Dermis blood vessel endothelial cell (primary cell): ENCODE measurements around the gene BCL7C. TPM values are rescaled to one million over a fixed set of nuclear protein-coding genes. Genes with fewer than 3 reads are reported as not detected.
A peak's percentile ranks its signal among the peaks of the same experiment; 100 is the strongest.
"Not testable (repeated sequence)": the region's sequence is repeated elsewhere in the genome, so short reads cannot be mapped to it uniquely, and the experiment has no call there.

Experiments used
- DNase-seq: peaks from one replicate; pipeline ENCODE4 v3.0.0; 2010
- total RNA-seq: library from RNA; depleted of rRNA; stranded (reverse); fragments of >200 nt; gene quantifications from 2 replicates; pipeline ENCODE4 v1.2.3, GENCODE V29; 2014

Gene BCL7C
- total RNA-seq = 40.0 and 58.0 TPM in 2 replicates

- DNase-seq = peak; percentile 92
Measured at GRCh38 chr16:30893744-30894539, at the start of gene BCL7C. Gene BCL7C, minus strand, starts transcription at chr16:30894077. Its CDS starts 133 bp downstream, at chr16:30893944.

DNA sequence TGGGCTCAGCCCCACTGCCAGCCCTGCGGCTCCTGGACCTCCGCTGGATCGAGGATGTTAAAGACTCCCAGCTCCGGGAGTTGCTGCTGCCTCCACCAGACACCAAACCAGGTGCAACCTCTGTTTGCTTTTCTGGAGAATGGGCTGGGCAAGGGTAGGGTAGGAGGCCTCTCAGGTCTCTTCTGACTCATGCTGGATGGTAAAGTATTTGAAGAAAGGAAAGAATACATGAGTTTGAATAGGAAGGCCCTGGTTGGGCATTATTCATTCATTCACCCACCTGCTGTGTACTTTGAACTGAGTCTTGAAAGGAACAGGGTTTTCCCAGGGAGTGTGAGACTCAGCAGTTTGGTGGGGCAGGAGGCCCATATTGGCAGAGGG, 48.5 kb upstream of the BCL7C start:
- no peak for DNase-seq

- DNase-seq = peak; percentile 84
Measured at GRCh38 chr16:30941600-30942425, 47.9 kb upstream of the BCL7C start.

DNA sequence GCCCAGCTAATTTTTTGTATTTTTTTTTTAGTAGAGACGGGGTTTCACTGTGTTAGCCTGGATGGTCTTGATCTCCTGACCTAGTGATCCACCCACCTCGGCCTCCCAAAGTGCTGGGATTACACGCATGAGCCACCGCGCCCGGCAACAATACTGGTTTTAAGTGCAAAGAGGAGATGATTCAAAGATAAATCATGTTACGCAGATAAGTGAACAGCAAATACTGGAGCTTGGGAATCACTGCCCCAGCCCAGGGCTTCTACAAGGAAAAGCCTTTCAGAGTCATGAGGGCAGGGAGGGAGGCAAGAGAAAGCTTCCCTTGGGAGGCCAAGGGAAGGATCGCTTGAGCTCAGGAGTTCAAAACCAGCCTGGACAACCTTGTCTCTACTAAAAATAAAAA, 45.7 kb upstream of the BCL7C start:
- DNase-seq = not testable (repeated sequence)

GRCh38 chr16:30937692-30938091, 43.8 kb upstream of the BCL7C start:
- no peak for DNase-seq

DNA sequence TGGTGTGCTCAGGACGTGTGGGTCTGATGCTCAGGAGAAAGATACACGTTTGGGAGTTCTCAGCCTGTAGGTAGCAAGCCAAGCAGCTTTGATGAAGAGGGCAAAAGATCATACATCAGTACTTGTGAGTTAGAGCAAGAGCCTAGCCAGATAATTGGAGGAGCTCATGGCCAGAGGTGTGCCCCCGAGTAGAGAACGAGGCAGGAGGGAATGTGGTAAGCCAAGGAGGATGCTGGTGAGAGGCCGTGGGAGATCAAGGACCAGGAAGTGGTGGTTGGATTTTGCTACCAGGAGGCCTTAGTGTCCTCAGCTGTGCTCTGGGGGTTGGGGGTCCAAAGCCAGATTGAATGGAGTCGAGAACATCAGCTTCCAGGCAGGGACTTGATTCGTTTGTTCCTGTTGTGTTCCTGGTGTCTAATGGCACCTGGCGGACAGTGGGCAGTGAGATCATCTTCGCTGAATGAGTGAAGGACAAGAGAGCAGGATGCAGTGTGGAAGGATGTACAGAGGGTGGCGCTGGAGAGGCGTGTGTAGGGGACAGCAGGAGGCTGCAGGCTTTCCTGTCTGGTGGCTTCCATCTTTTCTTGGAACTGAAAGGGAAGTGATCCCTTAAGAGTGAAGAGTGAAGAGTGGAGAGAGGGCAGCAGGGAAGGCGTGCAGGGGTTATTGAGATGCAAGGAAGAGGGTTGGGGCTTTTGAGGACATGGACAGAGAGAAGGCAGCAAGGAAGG, 41.1 kb upstream of the BCL7C start:
- DNase-seq = peak; percentile 77

- no peak for DNase-seq
Measured at GRCh38 chr16:30931068-30931650, 37.3 kb upstream of the BCL7C start.

GRCh38 chr16:30930160-30930571, 36.3 kb upstream of the BCL7C start:
- DNase-seq = no peak

- DNase-seq = no peak
Measured at GRCh38 chr16:30929167-30929566, 35.3 kb upstream of the BCL7C start.

DNA sequence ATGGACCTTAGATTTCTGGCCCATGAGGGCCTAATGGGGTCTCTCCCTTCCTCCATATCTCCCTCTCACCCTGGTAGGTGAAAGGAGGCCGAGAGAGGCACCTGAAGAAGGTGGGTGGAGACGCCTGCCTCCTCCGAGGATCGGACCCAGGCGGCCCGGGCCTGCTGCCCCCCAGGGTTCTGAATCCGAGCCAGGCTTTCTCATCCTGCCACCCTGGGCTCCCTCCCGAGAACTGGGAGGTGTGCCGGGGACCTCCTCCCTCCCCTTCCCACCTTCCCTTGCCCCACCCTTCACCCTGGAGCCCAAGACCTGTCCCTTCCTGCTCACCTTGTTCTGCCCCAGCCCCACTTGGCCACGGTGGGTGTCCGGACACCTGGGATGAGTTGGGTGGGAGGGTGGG, 34.5 kb upstream of the BCL7C start:
- no peak for DNase-seq

- peak; percentile 56 for DNase-seq
Measured at GRCh38 chr16:30927789-30928378, 34.0 kb upstream of the BCL7C start.

- DNase-seq = no peak
Measured at GRCh38 chr16:30926937-30927788, 33.3 kb upstream of the BCL7C start.

- no peak for DNase-seq
Measured at GRCh38 chr16:30925995-30926811, 32.3 kb upstream of the BCL7C start.

- DNase-seq = no peak
Measured at GRCh38 chr16:30925632-30925987, 31.7 kb upstream of the BCL7C start.

- DNase-seq = no peak
Measured at GRCh38 chr16:30924913-30925631, 31.2 kb upstream of the BCL7C start.

DNA sequence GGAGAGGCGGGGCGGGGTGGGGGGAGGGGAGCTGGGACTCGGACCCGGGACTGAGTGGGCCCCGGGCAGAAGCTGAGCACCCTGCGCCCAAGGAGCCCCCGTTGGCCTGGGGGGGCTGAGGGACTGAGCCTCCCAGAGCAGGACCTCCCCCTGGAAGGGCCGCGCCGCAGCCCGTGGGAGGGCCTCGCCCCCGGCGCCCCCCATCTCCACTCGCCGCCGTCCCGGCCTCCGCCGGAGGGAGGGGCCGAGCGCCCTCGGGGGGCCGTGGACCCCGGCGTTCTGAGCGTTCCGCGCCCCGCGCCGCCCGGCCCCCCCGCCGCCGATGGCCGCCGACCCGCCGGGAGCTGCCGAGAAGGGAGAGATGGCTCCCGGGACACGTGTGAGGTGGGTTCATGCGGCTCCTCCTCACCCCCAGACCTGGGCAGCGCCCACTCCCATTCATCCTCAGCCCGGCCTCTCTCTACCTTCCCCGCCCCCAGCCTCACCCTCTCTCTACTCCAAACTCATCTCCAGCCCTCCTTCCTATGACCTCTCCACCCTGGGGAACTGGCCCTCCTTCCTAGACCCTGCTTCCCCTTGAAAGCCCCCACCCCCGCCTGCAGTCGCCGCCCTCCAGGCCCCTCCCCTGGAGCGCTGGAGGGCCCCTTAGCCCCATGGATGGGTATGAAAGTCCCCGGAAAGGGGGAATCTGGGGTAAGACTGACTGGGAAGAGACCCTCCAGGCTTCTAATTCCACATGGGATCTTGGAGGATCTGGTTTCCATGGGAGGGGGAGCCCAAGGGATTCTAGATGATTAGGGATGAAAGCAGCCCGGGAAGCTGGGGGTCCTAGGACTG, 30.4 kb upstream of the BCL7C start:
- no peak for DNase-seq

DNA sequence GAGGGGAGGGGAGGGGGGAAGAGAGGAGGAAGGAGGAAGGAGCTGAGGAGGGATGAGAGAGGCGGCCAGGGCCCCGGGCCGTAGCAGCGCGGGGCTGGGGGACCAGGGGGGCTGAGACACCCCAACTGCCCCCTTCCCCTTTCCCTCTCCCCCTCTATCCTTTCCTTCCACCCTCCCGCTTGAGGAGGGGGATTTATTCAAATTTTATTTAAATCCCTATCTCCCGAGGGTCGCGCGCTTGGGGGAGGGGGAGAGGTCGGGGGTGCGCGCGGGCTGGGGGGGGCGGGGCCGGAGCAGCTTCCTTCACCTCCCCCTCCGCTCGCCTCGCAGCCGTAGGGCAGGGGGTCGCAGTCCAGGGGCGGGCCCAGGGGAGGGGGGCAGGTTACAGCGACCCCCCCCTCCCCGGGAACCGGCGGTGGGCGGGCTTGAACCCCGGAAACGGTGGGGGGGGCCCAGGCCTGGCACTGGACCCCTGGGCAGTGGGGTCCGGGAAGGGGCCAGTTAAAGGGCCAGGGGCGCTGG, 29.7 kb upstream of the BCL7C start, which contains the start of gene FBXL19:
TSS of gene FBXL19 (plus strand) at position 19 of the 522 bp plus-strand sequence. CDS start 2,183 bp downstream, outside the sequence.
- no peak for DNase-seq

DNA sequence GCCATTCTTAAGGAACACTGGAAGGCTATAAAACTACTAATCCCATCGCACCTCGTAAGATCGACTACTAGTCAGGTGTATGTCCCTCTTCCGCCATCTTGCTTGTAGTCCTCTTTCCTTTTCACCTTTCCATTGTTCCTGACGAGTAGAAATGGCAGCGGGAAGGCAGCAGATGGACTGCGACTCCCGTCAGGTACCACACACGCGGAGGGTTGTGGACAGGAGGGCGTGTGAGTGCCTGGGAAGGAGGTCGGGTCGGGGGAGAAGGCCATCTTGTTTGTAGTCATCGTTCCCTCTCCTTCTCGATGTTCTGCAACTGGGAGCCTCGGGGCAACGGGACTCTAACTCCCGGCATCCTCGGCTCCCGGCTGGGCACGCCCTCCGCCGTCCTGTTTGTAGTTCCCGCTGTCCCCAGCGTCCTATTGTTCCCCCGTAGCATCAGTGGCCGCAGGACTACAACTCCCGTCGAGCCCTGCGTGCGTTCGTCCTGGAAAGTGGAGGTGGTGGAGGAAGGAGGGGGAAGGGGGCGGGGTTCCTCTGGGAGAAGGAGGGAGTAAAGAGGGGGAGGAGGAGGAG, 29.2 kb upstream of the BCL7C start:
- DNase-seq = peak; percentile 100
